Tibial nerve (tissue), 4 donors: ENCODE results near the gene KRT9. TPM values are rescaled to one million over a fixed set of nuclear protein-coding genes. Genes with fewer than 3 reads are reported as not detected.

ENCODE experiments used
- DNase-seq, 2 donors: peaks; one replicate each; pipeline ENCODE4 v3.0.0-alpha.2; 2019; ENCODE audit warnings: low spot score in 2 of 2
- H3K27ac ChIP-seq, 4 donors: fragments of 200-600 bp; sonication (generic) in 3 of 4; one replicate each; pipeline ENCODE4 v1.5.1; 2017 to 2019; ENCODE audit warnings: mild to moderate bottlenecking in 1 of 4
- H3K27me3 ChIP-seq, 2 donors: fragments of 200-600 bp; sonication (generic) in 1 of 2; one replicate each; pipeline versions ENCODE4 v1.5.1 to v1.6.0; 2017 to 2019
- H3K36me3 ChIP-seq, 3 donors: fragments of 200-600 bp; sonication (generic); one replicate each; pipeline ENCODE4 v1.5.1; 2018 to 2019
- H3K4me1 ChIP-seq, 4 donors: fragments of 200-600 bp; sonication (generic) in 3 of 4; one replicate each; pipeline ENCODE4 v1.5.1; 2017 to 2019
- H3K4me3 ChIP-seq, 4 donors: fragments of 200-600 bp; sonication (generic) in 3 of 4; one replicate each; pipeline ENCODE4 v1.5.1; 2017 to 2019; ENCODE audit warnings: mild to moderate bottlenecking in 1 of 4, moderate library complexity in 1 of 4
- H3K9me3 ChIP-seq, 4 donors: fragments of 200-600 bp; sonication (generic) in 3 of 4; one replicate each; pipeline ENCODE4 v1.5.1; 2017 to 2019
- EP300 ChIP-seq, 2 donors: sonication (generic); formaldehyde crosslinking; IDR thresholded peaks; one replicate each; pipeline ENCODE4 v1.6.1; 2017; ENCODE audit warnings: antibody characterized with exemption in 2 of 2, mild to moderate bottlenecking in 1 of 2
- POLR2A ChIP-seq, 2 donors: fragments of 450-650 bp; IDR thresholded peaks; one replicate each; pipeline ENCODE4 v1.6.1; 2017; ENCODE audit warnings: antibody characterized with exemption in 2 of 2, mild to moderate bottlenecking in 2 of 2, moderate library complexity in 2 of 2
- WGBS, 2 donors: methylation state at CpG; one replicate each; pipeline ENCODE4 v1.1.5; 2018; 5-methylcytosine and 5-hydroxymethylcytosine counted together
- total RNA-seq, 4 donors: library from RNA; depleted of rRNA; stranded (reverse); fragments of >200 nt; gene quantifications; one replicate each; pipeline ENCODE4 v1.1.0, GENCODE V29; 2016
- TF ChIP-seq, protein P1 (sequence below), 5 experiments: fragments of 200-600 bp in 3 of 5; fragments of 450-650 bp in 2 of 5; sonication (generic) in 3 of 5; IDR thresholded peaks; one replicate each; pipeline ENCODE4 v1.5.1; 2016 to 2019; ENCODE audit warnings: antibody characterized with exemption in 5 of 5, mild to moderate bottlenecking in 3 of 5, moderate library complexity in 2 of 5

Gene KRT9
- total RNA-seq, 4 donors from 2014 or later, result not detected

DNA sequence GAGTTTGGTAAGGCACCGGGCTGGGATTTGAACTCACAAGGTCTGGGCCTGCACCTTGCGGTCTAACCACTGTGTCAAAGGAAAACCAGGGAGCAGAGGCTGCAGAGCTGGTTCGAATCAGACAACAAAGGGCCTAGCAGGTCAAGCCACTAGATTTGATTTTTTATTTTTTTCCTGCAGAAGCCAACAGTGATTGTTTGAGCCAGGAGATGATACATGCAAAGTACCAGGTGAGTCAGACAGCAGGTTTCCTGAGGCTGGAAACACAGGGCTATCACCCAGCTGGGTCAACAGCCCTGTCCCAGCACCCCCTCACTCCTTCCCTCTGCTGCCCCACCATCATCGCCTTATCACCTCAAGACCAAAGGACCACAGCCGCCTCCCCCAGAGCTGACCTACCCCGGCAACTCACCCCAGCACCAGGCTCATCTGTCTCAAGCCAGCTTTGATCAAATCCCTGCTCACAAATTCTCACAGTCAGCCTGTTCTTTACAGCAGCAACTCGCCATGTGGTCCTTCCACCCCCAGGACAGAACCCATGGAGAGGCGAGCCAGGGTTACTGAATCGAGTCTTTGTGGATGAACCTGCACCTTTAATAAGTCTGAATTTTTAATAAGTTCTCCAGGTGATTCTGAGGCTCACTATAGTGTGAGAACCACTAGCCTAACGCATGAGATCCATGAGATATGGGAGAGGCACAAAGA, 30.8 kb downstream of the KRT9 start:
- 90 to 93% methylated on average over 10 of the region's 10 CpGs for WGBS, 2 donors
- Histone ChIP-seq H3K27me3 (no peaks in the 10 kb centered on the region), H3K27ac (no peak overlapping the region), H3K4me1 (peaks cover 0 to 3% (median 0%) of the 10 kb centered on the region in 4 donors), H3K36me3 (no peaks in the 10 kb centered on the region), H3K4me3 (no peak overlapping the region), H3K9me3 (no peaks in the 10 kb centered on the region)
- no peak for DNase-seq
- TF ChIP-seq POLR2A (IDR thresholded peaks at IDR 0.05) (no peak), EP300 (IDR thresholded peaks at IDR 0.05) (no peak)
- TF ChIP-seq, protein P1, sequence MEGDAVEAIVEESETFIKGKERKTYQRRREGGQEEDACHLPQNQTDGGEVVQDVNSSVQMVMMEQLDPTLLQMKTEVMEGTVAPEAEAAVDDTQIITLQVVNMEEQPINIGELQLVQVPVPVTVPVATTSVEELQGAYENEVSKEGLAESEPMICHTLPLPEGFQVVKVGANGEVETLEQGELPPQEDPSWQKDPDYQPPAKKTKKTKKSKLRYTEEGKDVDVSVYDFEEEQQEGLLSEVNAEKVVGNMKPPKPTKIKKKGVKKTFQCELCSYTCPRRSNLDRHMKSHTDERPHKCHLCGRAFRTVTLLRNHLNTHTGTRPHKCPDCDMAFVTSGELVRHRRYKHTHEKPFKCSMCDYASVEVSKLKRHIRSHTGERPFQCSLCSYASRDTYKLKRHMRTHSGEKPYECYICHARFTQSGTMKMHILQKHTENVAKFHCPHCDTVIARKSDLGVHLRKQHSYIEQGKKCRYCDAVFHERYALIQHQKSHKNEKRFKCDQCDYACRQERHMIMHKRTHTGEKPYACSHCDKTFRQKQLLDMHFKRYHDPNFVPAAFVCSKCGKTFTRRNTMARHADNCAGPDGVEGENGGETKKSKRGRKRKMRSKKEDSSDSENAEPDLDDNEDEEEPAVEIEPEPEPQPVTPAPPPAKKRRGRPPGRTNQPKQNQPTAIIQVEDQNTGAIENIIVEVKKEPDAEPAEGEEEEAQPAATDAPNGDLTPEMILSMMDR (IDR thresholded peaks at IDR 0.05), result no peak

DNA sequence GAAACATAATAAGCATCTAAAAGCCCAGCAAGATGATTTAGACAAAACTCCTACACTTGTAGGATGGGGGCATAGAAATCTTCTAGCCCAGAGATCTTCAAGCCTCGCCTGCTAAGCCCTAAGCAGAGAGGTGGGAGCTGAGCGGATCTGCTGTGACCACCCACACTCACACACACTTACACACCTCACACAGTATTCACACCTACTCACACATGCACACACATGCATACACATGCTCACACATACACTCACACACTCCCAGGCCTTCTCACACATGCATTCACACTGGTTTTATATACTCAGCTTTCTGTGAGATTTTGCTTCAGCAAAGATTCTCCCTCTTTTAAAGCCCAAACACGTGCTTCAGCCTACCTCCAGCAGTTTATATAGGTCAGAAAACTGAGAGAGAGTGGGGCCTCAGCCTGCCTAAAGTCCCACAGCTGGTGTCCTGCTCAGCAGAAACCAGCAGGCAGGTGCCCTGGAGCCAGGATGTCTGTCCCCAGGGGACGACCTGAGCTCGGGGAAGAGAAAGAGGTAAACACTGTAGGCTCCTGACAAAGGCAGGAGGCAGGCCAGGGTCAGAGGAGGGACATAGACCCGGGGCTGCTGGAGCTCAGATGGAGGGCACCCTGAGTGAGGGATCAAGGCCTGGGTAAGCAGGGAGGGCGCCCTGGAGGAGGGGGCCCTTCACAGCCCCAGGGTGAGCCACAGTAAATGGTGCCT, 31.7 kb downstream of the KRT9 start:
- Histone ChIP-seq H3K36me3 (no peaks in the 10 kb centered on the region), H3K27ac (no peak overlapping the region), H3K27me3 (no peaks in the 10 kb centered on the region), H3K9me3 (no peaks in the 10 kb centered on the region), H3K4me3 (no peak overlapping the region), H3K4me1 (peaks cover 0 to 3% (median 0%) of the 10 kb centered on the region in 4 donors)
- DNase-seq, result no peak
- no peak for TF ChIP-seq POLR2A (IDR thresholded peaks at IDR 0.05)
- TF ChIP-seq EP300 (IDR thresholded peaks at IDR 0.05), result no peak
- TF ChIP-seq, protein P1 (IDR thresholded peaks at IDR 0.05), result no peak
- 60 to 72% methylated on average over 7 of the region's 7 CpGs for WGBS, 2 donors

DNA sequence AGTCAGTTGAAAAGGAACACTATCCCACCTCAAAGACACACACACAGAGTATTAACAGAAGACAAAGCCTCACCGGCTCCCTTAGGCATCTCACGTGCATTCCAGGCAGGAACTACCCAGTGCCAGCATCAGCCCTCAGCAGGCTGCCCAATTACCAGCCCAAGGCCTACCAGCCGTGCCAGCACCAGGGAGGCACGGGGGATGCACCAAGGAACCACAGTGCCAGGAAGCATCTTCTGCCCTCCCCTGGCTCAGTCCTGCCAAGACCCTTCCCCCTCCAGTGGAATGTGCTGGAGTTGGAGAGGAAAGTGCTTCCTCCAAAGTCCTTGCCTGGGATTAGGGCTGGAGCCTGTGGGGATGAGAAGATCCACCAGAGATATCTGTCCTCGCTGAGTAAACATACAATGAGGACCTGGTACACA, 32.8 kb downstream of the KRT9 start:
- Histone ChIP-seq H3K4me1 (peaks cover 0 to 3% (median 0%) of the 10 kb centered on the region in 4 donors), H3K27ac (peak overlapping the region in 1 of 4 donors; percentile 40), H3K9me3 (no peaks in the 10 kb centered on the region), H3K36me3 (no peaks in the 10 kb centered on the region), H3K27me3 (no peaks in the 10 kb centered on the region), H3K4me3 (no peak overlapping the region)
- no peak for DNase-seq
- 58 to 84% methylated on average over 5 of the region's 5 CpGs for WGBS, 2 donors
- TF ChIP-seq EP300 (IDR thresholded peaks at IDR 0.05), result no peak
- no peak for TF ChIP-seq POLR2A (IDR thresholded peaks at IDR 0.05)
- TF ChIP-seq, protein P1 (IDR thresholded peaks at IDR 0.05), result no peak

DNA sequence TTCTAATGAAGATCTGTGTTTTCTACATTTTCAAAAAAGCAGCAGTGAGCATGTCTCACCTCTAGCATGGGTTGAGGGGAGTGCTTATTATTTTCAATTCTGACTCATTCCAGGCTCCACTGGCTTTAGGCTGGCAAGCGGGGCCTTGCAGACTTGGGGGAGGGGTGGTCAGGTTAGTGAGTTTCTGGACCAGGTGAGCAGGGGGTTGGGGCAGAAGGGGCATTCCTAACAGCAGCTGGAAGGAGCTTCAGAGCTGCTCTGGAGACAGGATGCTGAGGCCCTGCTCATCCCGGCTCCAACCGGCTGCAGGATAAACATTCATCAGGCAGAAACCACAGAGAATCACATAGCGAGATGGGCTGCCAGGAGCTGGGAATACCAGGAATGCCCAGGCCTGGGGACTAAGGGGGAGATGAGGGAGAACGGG, 33.3 kb downstream of the KRT9 start:
- H3K27ac ChIP-seq, result peak overlapping the region in 1 of 4 donors; percentile 40
- WGBS, 2 donors, result 74 to 78% methylated on average over 5 of the region's 5 CpGs
- no peak overlapping the region for H3K4me3 ChIP-seq

More for the DNA sequence above, 33.3 kb downstream of the KRT9 start:
- no peaks in the 10 kb centered on the region for H3K27me3 ChIP-seq
- no peaks in the 10 kb centered on the region for H3K36me3 ChIP-seq
- peaks cover 0 to 3% (median 0%) of the 10 kb centered on the region in 4 donors for H3K4me1 ChIP-seq
- TF ChIP-seq POLR2A (IDR thresholded peaks at IDR 0.05), result no peak
- TF ChIP-seq, protein P1 (IDR thresholded peaks at IDR 0.05), result no peak
- TF ChIP-seq EP300 (IDR thresholded peaks at IDR 0.05), result no peak
- no peak for DNase-seq
- H3K9me3 ChIP-seq, result no peaks in the 10 kb centered on the region
